Measurements from ENCODE around the gene ASS1.

ASS1 gene

GRCh38 chr9:130498918-130499698 lies 54.3 kb downstream of the ASS1 start (continued):
- TF ChIP-seq ZFP69B (tag by site-specific recombination; IDR thresholded peaks at IDR 0.05) (peak; percentile 71), ZNF560 (tag by site-specific recombination; IDR thresholded peaks at IDR 0.05; ENCODE audit: borderline replicate concordance) (no peak), ZNF837 (tag by site-specific recombination; IDR thresholded peaks at IDR 0.05) (no peak), ZNF654 (tag by site-specific recombination; IDR thresholded peaks at IDR 0.05; ENCODE audit: low read depth) (no peak), ZBTB20 (tag by site-specific recombination; IDR thresholded peaks at IDR 0.05) (peak; percentile 68)

GRCh38 chr9:130499804-130500263 lies 55.1 kb downstream of the ASS1 start:
- Histone ChIP-seq H3K9me3 (ENCODE audit: control insufficient read depth, insufficient read depth, low read depth, low read length) (no peaks in the 10 kb centered on the region), H3K4me1 (ENCODE audit: control insufficient read depth, insufficient read depth, low read length) (peaks cover 4% of the 10 kb centered on the region; the same call in 1 of the 2 replicates), H3K27ac (ENCODE audit: extremely low read depth, low read depth, low read length) (no peak overlapping the region), H3K4me3 (ENCODE audit: low read depth, low read length) (no peak overlapping the region), H3K36me3 (ENCODE audit: control insufficient read depth in 2 of 2, insufficient read depth in 1 of 2, low read length in 2 of 2) (peaks cover 0 to 16% of the 10 kb centered on the region in 2 experiments; a peak in 1 of 3 replicates)
- POLR2A ChIA-PET: interaction anchor here (1.3 kb wide), 1 partner anchor 39 kb away, joined by 3 read pairs; no protein-coding TSS in a partner anchor
- CTCF ChIA-PET: interaction anchor here (0.5 to 1.5 kb wide), 4 partner anchors 39 to 472 kb away, joined by 3 to 6 read pairs (median 4); no protein-coding TSS in a partner anchor
- TF ChIP-seq SP3 (tag by site-specific recombination; IDR thresholded peaks at IDR 0.05): 0 out of 2 replicates have a peak, but pooled peaks have one; percentile 5
- no peak for TF ChIP-seq ZNF626 (tag by site-specific recombination; IDR thresholded peaks at IDR 0.05)
- peak; percentile 89 for TF ChIP-seq PRDM1 (tag by site-specific recombination; IDR thresholded peaks at IDR 0.05)
- TF ChIP-seq ZNF184 (tag by site-specific recombination; IDR thresholded peaks at IDR 0.05): no peak
- no peak for TF ChIP-seq PATZ1 (tag by site-specific recombination; IDR thresholded peaks at IDR 0.05)
- no peak for TF ChIP-seq HIC1 (tag by site-specific recombination; IDR thresholded peaks at IDR 0.05)
- no peak for TF ChIP-seq ZNF324 (tag by site-specific recombination; IDR thresholded peaks at IDR 0.05)
- TF ChIP-seq SP2 (tag by site-specific recombination; IDR thresholded peaks at IDR 0.05): no peak
- no peak for TF ChIP-seq ZNF571 (tag by site-specific recombination; IDR thresholded peaks at IDR 0.05)
- peak; percentile 33 for TF ChIP-seq ZNF335 (tag by site-specific recombination; conservative IDR thresholded peaks at IDR 0.05)
- TF ChIP-seq SP7 (tag by site-specific recombination; IDR thresholded peaks at IDR 0.05): peak; percentile 12; the same call in 1 of the 2 replicates

GRCh38 chr9:130500340-130501180 lies 55.8 kb downstream of the ASS1 start:
- H3K9me3 ChIP-seq (ENCODE audit: control insufficient read depth, insufficient read depth, low read depth, low read length): no peaks in the 10 kb centered on the region
- no peak overlapping the region for H3K4me3 ChIP-seq (ENCODE audit: low read depth, low read length)
- peaks cover 4% of the 10 kb centered on the region; the same call in 1 of the 2 replicates for H3K4me1 ChIP-seq (ENCODE audit: control insufficient read depth, insufficient read depth, low read length)
- ChIA-PET CTCF (interaction anchor here (0.5 to 1.5 kb wide), 4 partner anchors 39 to 471 kb away, joined by 3 to 6 read pairs (median 4); no protein-coding TSS in a partner anchor), POLR2A (interaction anchor here (1.1 to 1.3 kb wide), 3 partner anchors 40 to 93 kb away, joined by 3 to 7 read pairs (median 3); partner anchors contain the start of gene FUBP3)
- H3K36me3 ChIP-seq (ENCODE audit: control insufficient read depth in 2 of 2, insufficient read depth in 1 of 2, low read length in 2 of 2): peaks cover 0 to 11% of the 10 kb centered on the region in 2 experiments; a peak in 1 of 3 replicates
- no peak overlapping the region for H3K27ac ChIP-seq (ENCODE audit: extremely low read depth, low read depth, low read length)
- TF ChIP-seq ZNF37A (tag by site-specific recombination; IDR thresholded peaks at IDR 0.05): no peak
- TF ChIP-seq ZNF596 (tag by site-specific recombination; IDR thresholded peaks at IDR 0.05): no peak
- no peak for TF ChIP-seq SALL2 (tag by site-specific recombination; IDR thresholded peaks at IDR 0.05; ENCODE audit: borderline replicate concordance)
- TF ChIP-seq ZBTB8A (tag by site-specific recombination; IDR thresholded peaks at IDR 0.05): peak; percentile 84
- no peak for TF ChIP-seq ZNF248 (tag by site-specific recombination; IDR thresholded peaks at IDR 0.05)
- no peak for TF ChIP-seq ZNF664 (tag by site-specific recombination; IDR thresholded peaks at IDR 0.05)
- peak; percentile 74 for TF ChIP-seq GLIS1 (tag by site-specific recombination; IDR thresholded peaks at IDR 0.05)
- no peak for TF ChIP-seq HIC1 (tag by site-specific recombination; IDR thresholded peaks at IDR 0.05)
